Kidney (tissue), 14 donors: Measurements from ENCODE around the gene ZSWIM6. TPM values are rescaled to one million over a fixed set of nuclear protein-coding genes. Genes with fewer than 3 reads are reported as not detected.

ENCODE experiments used
- DNase-seq, 5 donors: peaks; one replicate each; pipeline ENCODE4 v3.0.0-alpha.2; 2013 to 2020
- FAIRE-seq: peaks from 2 replicates; lab custom pipeline; 2012; peaks lifted over from hg19 to GRCh38; lab: Jason Lieb, UNC
- H3K27ac ChIP-seq, 2 donors: one replicate each; pipeline ENCODE4 v1.7.0; 2013; ENCODE audit warnings: low read depth in 2 of 2, low read length in 2 of 2, inconsistent platforms in 1 of 2
- H3K27me3 ChIP-seq: one replicate; pipeline ENCODE4 v1.7.1; 2013; ENCODE audit warnings: low read length, inconsistent platforms; ENCODE audit not compliant: control insufficient read depth, insufficient read depth
- H3K36me3 ChIP-seq, 3 donors: one replicate each; pipeline versions ENCODE4 v1.7.0 to v1.7.1; 2013; ENCODE audit warnings: low read length in 3 of 3, control low read depth in 1 of 3, inconsistent platforms in 1 of 3; ENCODE audit not compliant: insufficient read depth in 3 of 3, control insufficient read depth in 2 of 3
- H3K4me1 ChIP-seq, 3 donors: one replicate each; pipeline versions ENCODE4 v1.7.0 to v1.7.1; 2013; ENCODE audit warnings: low read length in 3 of 3, inconsistent platforms in 1 of 3, low read depth in 1 of 3; ENCODE audit not compliant: control insufficient read depth in 2 of 3, insufficient read depth in 2 of 3
- H3K4me3 ChIP-seq, 3 donors: one replicate each; pipeline versions ENCODE4 v1.7.0 to v1.8.1; 2013; ENCODE audit warnings: low read length in 3 of 3, control low read depth in 1 of 3, inconsistent platforms in 1 of 3
- H3K9ac ChIP-seq, 3 donors: one replicate each; pipeline versions ENCODE4 v1.7.0 to v1.7.1; 2013; ENCODE audit warnings: low read length in 3 of 3, control low read depth in 1 of 3, inconsistent platforms in 1 of 3
- H3K9me3 ChIP-seq, 3 donors: one replicate each; pipeline versions ENCODE4 v1.7.0 to v1.7.1; 2013; ENCODE audit warnings: low read length in 3 of 3, control low read depth in 1 of 3, inconsistent platforms in 1 of 3; ENCODE audit not compliant: control insufficient read depth in 2 of 3, insufficient read depth in 1 of 3
- intact Hi-C: fragments of 100-400 bp; cut with DNase I; formaldehyde crosslinking; loops from one replicate; pipeline ENCODE4 v1.11.1; 2022
- polyA plus RNA-seq: library from polyadenylated mRNA; stranded (reverse); fragments of 350-450 nt; fragmentation: Illumina TruSeq; extraction: RNeasy Lipid Tissue Mini Kit (QIAGEN cat#74804); gene quantifications from one replicate; pipeline ENCODE4 v1.2.3, GENCODE V29; 2014; ENCODE audit warnings: low read depth, low replicate concordance; ENCODE audit not compliant: insufficient read depth
- total RNA-seq: library from RNA; stranded (reverse); fragmentation: NEBNext Ultra II Directional; extraction: Animal tissue kit (Norgen Biotek cat#: 25700); gene quantifications from one replicate; pipeline ENCODE4 v1.2.1, GENCODE V29; 2021
- TF ChIP-seq, protein P1 (sequence below): IDR thresholded peaks from 3 replicates; pipeline ENCODE4 v1.5.1; 2012; ENCODE audit warnings: mild to moderate bottlenecking, moderate library complexity, borderline replicate concordance; ENCODE audit not compliant: insufficient read depth; ENCODE audit errors: extremely low read depth
- donor health status: control.
- donor health status: control.
- donor health status: control.
- donor health status: control.
- donor health status: control.
- donor health status: DM: yes; HTN: yes; CAD: no.
- donor health status: Normal renal cell carcinoma (clear cell type).

ZSWIM6 gene
- total and polyA plus RNA-seq, 2 donors from 2014 or later: 2.9 to 20.3 TPM

DNA sequence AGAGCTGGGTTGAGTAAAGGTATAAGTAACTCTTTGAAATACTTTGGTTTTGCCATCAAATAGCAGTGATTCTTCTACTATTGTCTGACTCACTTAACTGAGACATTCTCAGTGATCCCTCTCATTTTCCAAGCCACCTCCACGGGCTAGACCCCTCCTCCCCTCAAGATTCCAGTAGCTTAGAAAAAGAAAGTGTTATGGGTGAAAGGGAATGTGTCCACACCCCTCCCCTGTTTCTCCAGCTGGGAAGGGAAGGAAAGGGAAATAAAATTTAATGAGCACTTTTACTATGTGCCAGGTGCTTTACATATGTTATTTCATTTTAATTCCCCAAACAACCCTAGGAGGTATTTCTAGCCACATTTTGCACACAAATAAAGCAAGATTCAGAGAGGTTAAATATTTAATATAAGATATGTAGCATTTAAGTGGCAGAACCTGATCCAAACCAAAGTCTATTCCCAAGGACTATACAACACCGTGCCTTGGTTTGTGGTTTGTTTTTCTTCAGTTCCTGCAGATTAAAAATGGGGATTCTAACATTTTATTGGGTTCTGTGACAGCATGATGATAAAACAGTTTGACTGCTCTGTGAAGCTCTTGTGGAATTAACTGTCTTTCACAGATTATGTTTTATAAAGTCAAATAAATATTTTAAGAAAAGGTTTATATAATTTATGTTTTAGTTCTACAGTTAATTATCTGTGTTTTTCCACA, 135.9 kb downstream of the ZSWIM6 start:
- Histone ChIP-seq H3K9me3 (peaks cover 0 to 5% (median 0%) of the 10 kb centered on the region in 3 donors), H3K4me1 (peaks cover 4 to 12% (median 8%) of the 10 kb centered on the region in 3 donors), H3K27ac (no peak overlapping the region), H3K9ac (no peak overlapping the region), H3K4me3 (peak overlapping the region in 1 of 3 donors; percentile 3), H3K27me3 (no peaks in the 10 kb centered on the region), H3K36me3 (no peaks in the 10 kb centered on the region)
- TF ChIP-seq, protein P1, sequence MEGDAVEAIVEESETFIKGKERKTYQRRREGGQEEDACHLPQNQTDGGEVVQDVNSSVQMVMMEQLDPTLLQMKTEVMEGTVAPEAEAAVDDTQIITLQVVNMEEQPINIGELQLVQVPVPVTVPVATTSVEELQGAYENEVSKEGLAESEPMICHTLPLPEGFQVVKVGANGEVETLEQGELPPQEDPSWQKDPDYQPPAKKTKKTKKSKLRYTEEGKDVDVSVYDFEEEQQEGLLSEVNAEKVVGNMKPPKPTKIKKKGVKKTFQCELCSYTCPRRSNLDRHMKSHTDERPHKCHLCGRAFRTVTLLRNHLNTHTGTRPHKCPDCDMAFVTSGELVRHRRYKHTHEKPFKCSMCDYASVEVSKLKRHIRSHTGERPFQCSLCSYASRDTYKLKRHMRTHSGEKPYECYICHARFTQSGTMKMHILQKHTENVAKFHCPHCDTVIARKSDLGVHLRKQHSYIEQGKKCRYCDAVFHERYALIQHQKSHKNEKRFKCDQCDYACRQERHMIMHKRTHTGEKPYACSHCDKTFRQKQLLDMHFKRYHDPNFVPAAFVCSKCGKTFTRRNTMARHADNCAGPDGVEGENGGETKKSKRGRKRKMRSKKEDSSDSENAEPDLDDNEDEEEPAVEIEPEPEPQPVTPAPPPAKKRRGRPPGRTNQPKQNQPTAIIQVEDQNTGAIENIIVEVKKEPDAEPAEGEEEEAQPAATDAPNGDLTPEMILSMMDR: no peak
- intact Hi-C loops: no loop called here
- FAIRE-seq (no peak), DNase-seq (peak in 3 of 5 donors; percentile 27 to 82 (median 66))

DNA sequence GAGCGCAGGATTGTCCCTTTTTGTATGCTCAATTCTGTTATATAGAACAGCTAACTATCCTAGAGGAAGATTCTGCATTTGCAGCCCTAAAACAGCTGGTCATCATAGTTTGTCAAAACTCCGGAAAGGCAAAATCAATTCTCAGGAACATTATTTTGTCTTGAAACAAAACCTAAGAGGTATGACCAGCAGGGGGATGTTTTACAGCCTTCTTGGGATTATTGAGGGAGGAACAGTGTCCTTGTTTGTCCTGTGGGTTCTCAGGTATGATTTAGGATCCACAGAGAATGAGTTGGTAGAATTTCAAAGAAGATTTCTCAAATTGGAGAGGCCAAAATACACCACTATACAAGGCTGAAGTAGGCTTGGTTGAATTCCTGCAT, 136.4 kb downstream of the ZSWIM6 start:
- Histone ChIP-seq H3K9ac (no peak overlapping the region), H3K27me3 (no peaks in the 10 kb centered on the region), H3K4me1 (peaks cover 4 to 12% (median 8%) of the 10 kb centered on the region in 3 donors), H3K4me3 (no peak overlapping the region), H3K27ac (no peak overlapping the region), H3K9me3 (peaks cover 0 to 5% (median 0%) of the 10 kb centered on the region in 3 donors), H3K36me3 (no peaks in the 10 kb centered on the region)
- FAIRE-seq: no peak
- intact Hi-C loops: no loop called here
- DNase-seq: no peak
- TF ChIP-seq, protein P1: no peak

DNA sequence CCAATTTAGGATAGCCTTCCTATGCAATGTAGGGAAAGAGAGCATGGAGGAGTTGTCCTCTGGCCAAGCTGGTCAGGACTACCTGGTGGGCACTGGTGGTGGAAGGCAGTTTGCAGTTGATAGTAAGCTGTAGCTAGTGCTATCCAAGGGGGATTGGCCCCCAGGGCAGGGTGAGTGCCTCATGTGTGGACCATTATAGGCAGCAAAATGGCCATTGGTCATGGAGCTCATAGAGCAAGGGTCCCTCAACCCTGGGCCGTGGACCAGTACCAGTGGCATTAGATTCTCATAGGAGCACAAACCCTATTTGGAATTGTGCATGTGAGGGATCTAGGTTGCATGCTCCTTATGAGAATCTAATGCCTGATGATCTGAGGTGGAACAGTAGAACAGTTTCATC, 139.3 kb downstream of the ZSWIM6 start:
- H3K27me3 ChIP-seq: no peaks in the 10 kb centered on the region
- FAIRE-seq (no peak), DNase-seq (no peak)
- H3K4me3 ChIP-seq: no peak overlapping the region
- peaks cover 0 to 5% (median 0%) of the 10 kb centered on the region in 3 donors for H3K9me3 ChIP-seq
- H3K4me1 ChIP-seq: peaks cover 2 to 4% (median 4%) of the 10 kb centered on the region in 3 donors
- no peak overlapping the region for H3K9ac ChIP-seq
- intact Hi-C loops: no loop called here
- TF ChIP-seq, protein P1: no peak
- no peaks in the 10 kb centered on the region for H3K36me3 ChIP-seq
- H3K27ac ChIP-seq: no peak overlapping the region
